B cell (primary cell): Measurements from ENCODE around the gene CRMP1. TPM values are rescaled to one million over a fixed set of nuclear protein-coding genes. Genes with fewer than 3 reads are reported as not detected.

ENCODE experiments used
- ATAC-seq: fragments of 200-7000 bp; cut with Tn5 transposase; one replicate; pipeline ENCODE4 v1.10.0; 2021; ENCODE audit warnings: low read depth, mild to moderate bottlenecking, moderate number of reproducible peaks, moderate library complexity
- CTCF ChIA-PET: fragments of 350-600 bp; sonication (Branson Sonifier 250); formaldehyde crosslinking; loops from one replicate; lab custom pipeline; 2021; ENCODE audit warnings: antibody characterized with exemption, inconsistent platforms; lab: Charles Lee
- POLR2A ChIA-PET: fragments of 350-600 bp; sonication (Branson Sonifier 250); formaldehyde crosslinking; loops from one replicate; lab custom pipeline; 2021; ENCODE audit warnings: antibody characterized with exemption; lab: Charles Lee
- DNase-seq: peaks from one replicate; pipeline ENCODE4 v3.0.0; 2013
- H2AFZ ChIP-seq: 2 replicates; pipeline ENCODE4 v1.6.1; 2012; ENCODE audit warnings: mild to moderate bottlenecking, low read depth, low read length; ENCODE audit not compliant: insufficient read depth, poor library complexity, severe bottlenecking
- H3K27ac ChIP-seq, 2 donors: 1 replicate in 1 of 2; 2 replicates in 1 of 2; pipeline ENCODE4 v1.5.1; 2012 to 2013; ENCODE audit warnings: low read length in 2 of 2, mild to moderate bottlenecking in 2 of 2, moderate library complexity in 1 of 2
- H3K27me3 ChIP-seq, 4 experiments: fragments of 200-600 bp in 1 of 4; sonication (generic) in 1 of 4; replicated peaks in 1 of 4; 1 replicate in 2 of 4; 2 replicates in 2 of 4; pipeline versions ENCODE4 v1.6.1 to v1.7.0; 2013 to 2016; ENCODE audit warnings: low read length in 3 of 4, mild to moderate bottlenecking in 2 of 4, mixed read lengths in 1 of 4, moderate library complexity in 1 of 4; ENCODE audit not compliant: insufficient read depth in 4 of 4, control insufficient read depth in 3 of 4; ENCODE audit errors: control extremely low read depth in 1 of 4
- H3K36me3 ChIP-seq, 2 experiments: replicated peaks in 1 of 2; 1 replicate in 1 of 2; 2 replicates in 1 of 2; pipeline versions ENCODE4 v1.6.1 to v1.7.1; 2013; ENCODE audit warnings: low read length in 1 of 2; ENCODE audit not compliant: insufficient read depth in 2 of 2, control insufficient read depth in 1 of 2; ENCODE audit errors: control extremely low read depth in 1 of 2, extremely low read depth in 1 of 2
- H3K4me1 ChIP-seq, 2 donors: fragments of 200-600 bp in 1 of 2; sonication (generic) in 1 of 2; 1 replicate in 1 of 2; 2 replicates in 1 of 2; pipeline versions ENCODE4 v1.5.1 to v1.6.1; 2013 to 2017; ENCODE audit warnings: low read length in 2 of 2; ENCODE audit not compliant: control insufficient read depth in 2 of 2, insufficient read depth in 2 of 2
- H3K4me2 ChIP-seq: replicated peaks from 2 replicates; pipeline ENCODE3; 2012; ENCODE audit warnings: mild to moderate bottlenecking, low read depth, low read length; ENCODE audit not compliant: poor library complexity, severe bottlenecking
- H3K4me3 ChIP-seq, 5 experiments: fragments of 200-600 bp in 1 of 5; sonication (generic) in 1 of 5; 1 replicate in 3 of 5; 2 replicates in 2 of 5; pipeline versions ENCODE4 v1.5.1 to v1.7.0; 2011 to 2016; ENCODE audit warnings: low read length in 4 of 5, mild to moderate bottlenecking in 4 of 5, low read depth in 2 of 5, control low read depth in 1 of 5, moderate library complexity in 1 of 5; ENCODE audit not compliant: insufficient read depth in 1 of 5; ENCODE audit errors: control extremely low read depth in 1 of 5, extremely low read depth in 1 of 5
- H3K79me2 ChIP-seq: fragments of 200-600 bp; sonication (generic); one replicate; pipeline ENCODE4 v1.6.0; 2016; ENCODE audit warnings: low read length; ENCODE audit not compliant: control insufficient read depth, insufficient read depth
- H3K9ac ChIP-seq: fragments of 200-600 bp; sonication (generic); 2 replicates; pipeline ENCODE4 v1.6.1; 2017; ENCODE audit warnings: mild to moderate bottlenecking, low read length, moderate library complexity
- H3K9me3 ChIP-seq, 3 donors: one replicate each; pipeline versions ENCODE4 v1.6.1 to v1.7.1; 2013; ENCODE audit warnings: low read length in 2 of 3; ENCODE audit not compliant: control insufficient read depth in 2 of 3, insufficient read depth in 1 of 3; ENCODE audit errors: control extremely low read depth in 1 of 3
- H4K20me1 ChIP-seq: 2 replicates; pipeline ENCODE4 v1.6.0; 2012; ENCODE audit warnings: mild to moderate bottlenecking, low read length; ENCODE audit not compliant: insufficient read depth, control insufficient read depth, poor library complexity, severe bottlenecking
- H3K27ac Mint-ChIP-seq: one replicate; pipeline ENCODE4 v1.8.0; 2021; ENCODE audit warnings: mixed read lengths
- H3K27me3 Mint-ChIP-seq: one replicate; pipeline ENCODE4 v1.8.0; 2021; ENCODE audit warnings: mixed read lengths
- H3K4me1 Mint-ChIP-seq: one replicate; pipeline ENCODE4 v1.8.0; 2021; ENCODE audit warnings: mixed read lengths
- H3K4me3 Mint-ChIP-seq: one replicate; pipeline ENCODE4 v1.8.0; 2021; ENCODE audit warnings: mixed read lengths
- H3K9me3 Mint-ChIP-seq: one replicate; pipeline ENCODE4 v1.8.0; 2022; ENCODE audit warnings: mixed read lengths; ENCODE audit not compliant: insufficient read depth
- CTCF ChIP-seq: fragments of 200-600 bp; IDR thresholded peaks from one replicate; pipeline ENCODE4 v1.8.0; 2022; ENCODE audit warnings: antibody characterized with exemption, mild to moderate bottlenecking
- EZH2 ChIP-seq: IDR thresholded peaks from 2 replicates; pipeline ENCODE4 v1.6.1; 2012; ENCODE audit warnings: borderline replicate concordance, low read depth, mild to moderate bottlenecking, moderate library complexity, low read length; ENCODE audit not compliant: insufficient read depth, poor library complexity, severe bottlenecking
- WGBS: methylation state at CpG from one replicate; pipeline ENCODE4 v1.1.5; 2013; ENCODE audit warnings: missing lambda C conversion rate; ENCODE audit not compliant: insufficient coverage; 5-methylcytosine and 5-hydroxymethylcytosine counted together
- intact Hi-C: fragments of 100-400 bp; cut with micrococcal nuclease; formaldehyde crosslinking; loops from one replicate; pipeline ENCODE4 v1.10.0; 2022
- polyA plus RNA-seq: library from polyadenylated mRNA; depleted of rRNA; stranded (reverse); fragments of >200 nt; gene quantifications from 2 replicates; pipeline ENCODE4 v1.2.3, GENCODE V29; 2012
- total RNA-seq, 2 donors: library from RNA; stranded (reverse); fragments of 120-200 nt in 1 of 2; gene quantifications; 1 replicate in 1 of 2; 2 replicates in 1 of 2; pipeline versions ENCODE4 v1.2.3 to v1.2.4, GENCODE V29; 2013 to 2022

CRMP1 gene
- total and polyA plus RNA-seq, 2 donors (not counting 1 experiment from before 2014, with no cell fraction given), result 0.13 TPM; not detected in 1

DNA sequence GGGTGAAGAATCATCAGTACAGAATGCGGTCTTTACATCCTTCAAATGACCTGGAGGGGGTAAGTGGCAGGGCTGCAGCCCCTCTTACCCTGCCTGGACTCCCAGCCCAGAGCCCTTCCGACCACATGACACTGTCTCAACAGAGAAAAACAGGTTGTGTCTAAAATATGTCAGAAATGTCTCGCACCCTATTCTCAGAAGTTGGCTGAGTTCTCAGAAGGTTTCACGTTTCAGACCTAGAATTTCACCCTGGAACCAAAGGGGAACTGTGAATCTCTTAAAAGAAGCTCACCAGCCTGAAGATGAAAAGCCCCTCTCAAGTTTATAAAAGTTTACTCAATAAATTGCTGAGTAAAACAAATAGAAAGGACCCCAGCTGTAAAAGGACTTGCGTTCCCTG, 7.0 kb upstream of the CRMP1 start:
- Histone ChIP-seq H3K4me1 (no peaks in the 10 kb centered on the region), H3K9ac (no peak overlapping the region), H3K4me3 (no peak overlapping the region), H3K27me3 (peaks cover 0 to 19% (median 1%) of the 10 kb centered on the region in 4 experiments), H3K9me3 (peaks cover 0 to 23% (median 0%) of the 10 kb centered on the region in 3 donors), H4K20me1 (no peaks in the 10 kb centered on the region), H2AFZ (no peak overlapping the region), H3K4me2 (no peak overlapping the region), H3K27ac (no peak overlapping the region), H3K79me2 (no peaks in the 10 kb centered on the region), H3K36me3 (no peaks in the 10 kb centered on the region)
- intact Hi-C loops, result no loop called here
- ChIA-PET POLR2A (no interaction called here), CTCF (no interaction called here)
- whole genome bisulfite sequencing, result no CpG with 5 or more reads among the region's 5 CpGs
- Mint-ChIP-seq H3K4me1 (no peaks in the 10 kb centered on the region), H3K4me3 (no peak overlapping the region), H3K9me3 (peaks cover 4% of the 10 kb centered on the region), H3K27ac (no peak overlapping the region), H3K27me3 (peaks cover 45% of the 10 kb centered on the region)
- TF ChIP-seq CTCF (no peak), EZH2 (no peak)
- DNase-seq (no peak), ATAC-seq (no peak)

GRCh38 chr4:5899396-5899795, 6.5 kb upstream of the CRMP1 start:
- Histone ChIP-seq H3K27me3 (peaks cover 0 to 18% (median 1%) of the 10 kb centered on the region in 4 experiments), H3K27ac (no peak overlapping the region), H3K4me1 (no peaks in the 10 kb centered on the region), H3K9me3 (peaks cover 0 to 24% (median 0%) of the 10 kb centered on the region in 3 donors), H3K4me3 (no peak overlapping the region), H2AFZ (no peak overlapping the region), H3K79me2 (no peaks in the 10 kb centered on the region), H3K9ac (no peak overlapping the region), H4K20me1 (no peaks in the 10 kb centered on the region), H3K4me2 (no peak overlapping the region), H3K36me3 (no peaks in the 10 kb centered on the region)
- TF ChIP-seq EZH2 (no peak), CTCF (no peak)
- Mint-ChIP-seq H3K4me1 (no peaks in the 10 kb centered on the region), H3K27me3 (peaks cover 46% of the 10 kb centered on the region), H3K9me3 (peaks cover 2% of the 10 kb centered on the region), H3K27ac (no peak overlapping the region), H3K4me3 (no peak overlapping the region)
- intact Hi-C loops, result no loop called here
- ChIA-PET CTCF (no interaction called here), POLR2A (no interaction called here)
- DNase-seq (no peak), ATAC-seq (no peak)
- WGBS, result 100% methylated on average over 1 of the region's 1 CpG
